HG03045 (cell line): Measurements from ENCODE around the gene DDX41.

Experiments
- ATAC-seq: cut with Tn5 transposase; IDR thresholded peaks from one replicate; pipeline ENCODE4 v1.9.1; 2021; ENCODE audit warnings: mild to moderate bottlenecking, moderate library complexity; ENCODE audit not compliant: unreplicated experiment

The DDX41 gene

GRCh38 chr5:177514541-177514940 lies 2.2 kb downstream of the DDX41 start:
- no peak for ATAC-seq

DNA sequence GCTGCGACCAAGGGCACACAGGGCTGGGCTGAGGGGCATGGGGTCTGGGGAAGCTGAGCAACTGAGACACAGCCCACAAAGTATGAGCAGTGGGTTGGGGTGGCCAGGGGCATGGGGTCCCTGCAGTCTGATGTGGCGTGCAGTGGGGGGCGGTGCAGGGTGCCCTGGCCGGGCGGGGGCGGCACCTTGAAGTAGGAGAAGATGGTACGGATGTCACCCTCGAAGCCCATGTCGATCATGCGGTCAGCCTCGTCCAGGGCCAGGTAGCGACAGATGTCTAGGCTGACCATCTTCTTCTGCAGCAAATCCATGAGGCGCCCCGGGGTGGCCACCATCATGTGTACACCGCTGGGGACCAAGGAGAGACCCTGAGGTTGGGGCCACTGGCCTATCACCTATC lies 3.3 kb downstream of the DDX41 start:
- no peak for ATAC-seq

DNA sequence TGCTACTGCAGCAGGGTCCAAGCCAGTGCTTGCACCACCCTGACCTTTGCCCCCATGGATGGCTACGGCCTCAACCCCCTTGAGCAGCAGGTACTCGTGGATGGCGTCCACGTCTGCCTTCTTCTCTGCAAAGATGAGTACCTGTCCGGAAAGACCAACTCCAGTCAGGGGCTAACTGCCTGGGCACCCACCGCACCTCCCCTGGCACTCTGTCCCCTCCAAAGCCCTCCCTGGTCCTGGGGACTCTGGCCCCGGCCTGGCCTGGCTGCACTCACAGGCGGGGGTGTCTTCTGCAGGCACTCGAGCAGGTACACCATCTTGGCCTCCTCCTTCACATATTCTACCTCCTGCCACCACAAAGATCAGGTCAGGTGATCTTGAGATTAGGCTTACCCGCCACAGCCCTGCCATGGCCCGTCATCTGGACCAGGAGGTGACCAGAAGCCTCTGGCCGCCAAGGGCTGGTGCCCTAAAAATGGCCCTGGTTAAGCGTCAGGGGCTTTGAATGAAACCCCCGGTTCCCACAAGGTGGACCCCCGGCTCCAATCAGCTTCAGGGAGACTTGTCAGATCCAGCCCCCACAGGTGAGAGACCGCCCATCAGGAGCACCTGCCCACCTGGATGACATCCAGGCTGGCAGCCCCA lies 3.9 kb downstream of the DDX41 start:
- no peak for ATAC-seq

- ATAC-seq, result no peak
These were observed 4.7 kb downstream of the DDX41 start for GRCh38 chr5:177511796-177512675.

- ATAC-seq, result no peak
These were observed 5.6 kb downstream of the DDX41 start for GRCh38 chr5:177511181-177511580.

- ATAC-seq, result no peak
These were observed 6.2 kb downstream of the DDX41 start for GRCh38 chr5:177510567-177511053.

- peak; percentile 4 for ATAC-seq
These were observed 6.7 kb downstream of the DDX41 start for GRCh38 chr5:177509991-177510566.

- ATAC-seq, result peak; percentile 17
These were observed 7.3 kb downstream of the DDX41 start, which contains the start of gene DOK3 for GRCh38 chr5:177509381-177509951. TSS of gene DOK3 (minus strand) at chr5:177509826. CDS start at chr5:177509540, 286 bp downstream.

- ATAC-seq, result peak; percentile 30
These were observed 7.9 kb downstream of the DDX41 start for GRCh38 chr5:177508837-177509236.

DNA sequence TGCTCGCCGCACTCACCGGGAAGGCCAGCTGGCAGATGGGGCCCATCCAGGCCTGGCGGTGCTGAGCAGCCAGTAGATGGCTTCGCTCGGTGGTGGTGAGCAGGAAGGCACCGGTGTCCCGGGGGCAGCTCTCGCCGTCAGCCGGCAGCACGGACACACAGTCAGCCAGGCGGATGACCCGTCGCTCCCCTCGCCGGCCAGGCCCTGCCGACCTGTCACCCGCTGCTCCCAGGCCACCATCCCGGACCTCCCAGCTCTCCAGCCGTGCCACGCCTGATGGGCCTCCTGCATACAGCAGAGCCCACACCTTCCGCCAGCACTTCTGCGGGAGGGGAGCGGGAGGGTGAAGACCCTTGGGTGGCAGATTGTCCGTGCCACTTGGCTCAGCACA lies 8.5 kb downstream of the DDX41 start:
- no peak for ATAC-seq

DNA sequence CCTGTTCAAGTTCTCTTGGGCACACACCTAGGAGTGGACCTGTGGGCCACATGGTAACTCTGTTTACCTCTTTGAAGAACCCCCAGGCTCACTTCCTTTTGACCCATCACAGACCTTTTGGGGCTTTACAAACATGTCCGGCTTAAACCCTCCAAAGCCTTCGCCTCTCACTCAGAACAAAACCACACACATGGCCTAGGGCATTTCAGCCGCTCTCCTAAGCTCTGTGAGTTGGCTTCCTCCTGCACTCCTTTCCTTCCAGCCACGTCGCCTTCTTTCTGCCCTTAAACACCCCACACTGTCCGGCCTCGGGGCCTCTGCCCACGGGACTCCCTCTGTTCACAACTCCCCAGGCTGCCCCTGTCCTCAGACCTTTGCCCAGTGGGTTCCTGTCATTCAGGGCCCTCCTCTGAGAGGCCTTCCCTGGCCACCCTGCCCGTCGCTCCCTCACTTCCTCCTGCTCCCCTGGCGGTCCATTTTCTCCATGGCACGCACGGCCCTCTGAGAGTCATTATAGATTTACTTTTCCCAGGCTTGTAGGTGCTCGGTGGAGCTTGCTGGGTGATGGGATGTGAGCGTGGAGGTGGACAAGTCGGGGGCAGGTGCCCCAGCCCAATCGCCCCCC lies 9.1 kb downstream of the DDX41 start:
- no peak for ATAC-seq

- no peak for ATAC-seq
These were observed 9.6 kb downstream of the DDX41 start for GRCh38 chr5:177507165-177507564.

- ATAC-seq, result no peak
These were observed 11.7 kb downstream of the DDX41 start for GRCh38 chr5:177505075-177505474.

- no peak for ATAC-seq
These were observed 12.4 kb downstream of the DDX41 start for GRCh38 chr5:177504086-177505056.

DNA sequence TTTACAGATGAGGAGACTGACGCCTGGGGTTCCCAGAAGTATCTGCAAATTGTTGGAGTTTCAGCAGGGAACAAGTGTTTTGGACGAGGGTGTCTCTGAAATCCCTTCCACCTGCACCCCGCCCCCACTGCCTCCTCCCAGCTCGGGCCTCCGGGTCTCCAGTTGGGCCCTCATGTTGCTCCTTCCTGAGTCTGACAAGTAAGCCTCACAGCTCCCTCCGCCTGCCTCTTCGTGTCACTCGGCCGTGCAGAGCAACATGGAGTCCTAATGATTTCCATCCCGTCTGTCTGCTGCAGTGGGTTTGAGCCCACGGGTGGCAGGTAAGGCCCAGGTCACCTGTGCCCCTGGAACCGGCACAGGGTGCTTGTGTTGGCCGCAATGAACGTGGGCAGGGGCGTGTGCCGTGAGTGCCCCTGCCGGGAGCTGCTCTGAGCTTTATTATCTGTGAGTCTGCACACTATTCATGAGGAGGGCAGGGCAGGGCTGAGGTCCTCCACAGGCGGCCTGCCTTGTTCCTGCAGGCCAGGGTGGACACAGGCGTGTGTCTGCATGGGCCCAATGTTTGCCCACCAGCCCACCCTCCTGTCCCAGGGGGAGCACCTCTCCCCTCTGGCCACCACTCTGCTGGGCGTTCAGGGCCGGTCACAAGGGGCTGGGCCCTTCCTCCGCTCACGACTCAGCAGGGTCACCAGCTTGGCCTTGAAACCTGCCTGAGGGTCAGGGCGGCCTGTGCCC lies 13.2 kb downstream of the DDX41 start:
- ATAC-seq, result no peak

GRCh38 chr5:177502886-177503285 lies 13.9 kb downstream of the DDX41 start:
- ATAC-seq, result no peak

GRCh38 chr5:177501874-177502678 lies 14.7 kb downstream of the DDX41 start:
- no peak for ATAC-seq
